Kasumi-1 (cell line): ENCODE measurements around the gene CCDC12.

Experiments used
- DNase-seq, 2 experiments: peaks; one replicate each; lab custom pipeline; 2025; lab: John Stamatoyannopoulos, UW

Gene CCDC12

GRCh38 chr3:47007482-47008233 lies 31.1 kb upstream of the CCDC12 start:
- DNase-seq: no peak

GRCh38 chr3:47007001-47007400 lies 30.5 kb upstream of the CCDC12 start:
- no peak for DNase-seq

- no peak for DNase-seq
Measured at GRCh38 chr3:47006145-47006651, 29.7 kb upstream of the CCDC12 start.

GRCh38 chr3:47005212-47006144 lies 28.9 kb upstream of the CCDC12 start:
- no peak for DNase-seq

GRCh38 chr3:47004369-47005211 lies 28.0 kb upstream of the CCDC12 start:
- DNase-seq: no peak

GRCh38 chr3:47003461-47004368 lies 27.2 kb upstream of the CCDC12 start:
- DNase-seq: no peak

GRCh38 chr3:47003056-47003410 lies 26.5 kb upstream of the CCDC12 start:
- DNase-seq: no peak

- no peak for DNase-seq
Measured at GRCh38 chr3:47002171-47003055, 25.9 kb upstream of the CCDC12 start.

- no peak for DNase-seq
Measured at GRCh38 chr3:47001731-47002170, 25.2 kb upstream of the CCDC12 start.

GRCh38 chr3:47000922-47001730 lies 24.6 kb upstream of the CCDC12 start:
- no peak for DNase-seq

- no peak for DNase-seq
Measured at GRCh38 chr3:47000198-47000815, 23.8 kb upstream of the CCDC12 start.

GRCh38 chr3:46999516-47000197 lies 23.1 kb upstream of the CCDC12 start:
- no peak for DNase-seq

GRCh38 chr3:46998852-46999515 lies 22.4 kb upstream of the CCDC12 start:
- no peak for DNase-seq

GRCh38 chr3:46998121-46998851 lies 21.7 kb upstream of the CCDC12 start:
- DNase-seq: peak; percentile 47 to 62

GRCh38 chr3:46997453-46998091 lies 21.0 kb upstream of the CCDC12 start:
- no peak for DNase-seq
